GM12864 (cell line): Measurements from ENCODE around the gene SREBF1.

Experiments used
- DNase-seq: peaks from one replicate; pipeline ENCODE4 v3.0.0-alpha.2; 2011; ENCODE audit warnings: low read depth
- H3K4me3 ChIP-seq: 2 replicates; pipeline ENCODE4 v1.5.1; 2011; ENCODE audit warnings: mild to moderate bottlenecking, low read depth, low read length, control low read depth
- CTCF ChIP-seq: IDR thresholded peaks from 2 replicates; pipeline ENCODE4 v1.5.1; 2011; ENCODE audit warnings: low read depth, mild to moderate bottlenecking, moderate library complexity, low read length, control low read depth, inconsistent platforms; ENCODE audit errors: missing control alignments

The SREBF1 gene

GRCh38 chr17:17877529-17878358 is 41.0 kb upstream of the SREBF1 start:
- TF ChIP-seq CTCF: no peak
- DNase-seq: no peak

GRCh38 chr17:17876959-17877528 is 40.3 kb upstream of the SREBF1 start:
- no peak overlapping the region for H3K4me3 ChIP-seq
- TF ChIP-seq CTCF: no peak
- no peak for DNase-seq

More at GRCh38 chr17:17877529-17878358, 41.0 kb upstream of the SREBF1 start:
- no peak overlapping the region for H3K4me3 ChIP-seq

- no peak for TF ChIP-seq CTCF
- no peak overlapping the region for H3K4me3 ChIP-seq
- no peak for DNase-seq
Observed at GRCh38 chr17:17874478-17874877, 37.7 kb upstream of the SREBF1 start.

- no peak overlapping the region for H3K4me3 ChIP-seq
- DNase-seq: no peak
- TF ChIP-seq CTCF: no peak
Observed at GRCh38 chr17:17873450-17873991, 36.7 kb upstream of the SREBF1 start.

GRCh38 chr17:17872547-17873345 is 36.0 kb upstream of the SREBF1 start:
- H3K4me3 ChIP-seq: no peak overlapping the region
- TF ChIP-seq CTCF: no peak
- no peak for DNase-seq

GRCh38 chr17:17871913-17872312 is 35.1 kb upstream of the SREBF1 start:
- no peak for DNase-seq
- H3K4me3 ChIP-seq: no peak overlapping the region
- no peak for TF ChIP-seq CTCF
